Osteocyte (in vitro differentiated cells): ENCODE measurements around the gene PCNT. TPM values are rescaled to one million over a fixed set of nuclear protein-coding genes. Genes with fewer than 3 reads are reported as not detected.

Experiments
- DNase-seq: peaks from one replicate; pipeline ENCODE4 v3.0.0; 2021; ENCODE audit warnings: mixed read lengths; ENCODE audit not compliant: unreplicated experiment; ENCODE audit errors: extremely low spot score
- H3K27ac Mint-ChIP-seq: one replicate; pipeline ENCODE4 v1.8.0; 2021; ENCODE audit warnings: mild to moderate bottlenecking, mixed read lengths; ENCODE audit not compliant: unreplicated experiment
- H3K27me3 Mint-ChIP-seq: one replicate; pipeline ENCODE4 v1.8.0; 2021; ENCODE audit warnings: mixed read lengths; ENCODE audit not compliant: unreplicated experiment
- H3K36me3 Mint-ChIP-seq: one replicate; pipeline ENCODE4 v1.8.0; 2021; ENCODE audit warnings: mixed read lengths; ENCODE audit not compliant: unreplicated experiment
- H3K4me1 Mint-ChIP-seq: one replicate; pipeline ENCODE4 v1.8.0; 2021; ENCODE audit warnings: mixed read lengths; ENCODE audit not compliant: unreplicated experiment
- H3K4me3 Mint-ChIP-seq: one replicate; pipeline ENCODE4 v1.8.0; 2021; ENCODE audit warnings: mild to moderate bottlenecking, moderate library complexity, mixed read lengths; ENCODE audit not compliant: unreplicated experiment
- H3K9me3 Mint-ChIP-seq: one replicate; pipeline ENCODE4 v1.8.0; 2021; ENCODE audit warnings: mixed read lengths; ENCODE audit not compliant: unreplicated experiment
- total RNA-seq: library from RNA; stranded (reverse); gene quantifications from 2 replicates; pipeline ENCODE4 v1.2.1, GENCODE V29; 2021
- TF ChIP-seq, protein P1 (sequence below): fragments of 200-600 bp; sonication (generic); IDR thresholded peaks from 2 replicates; pipeline ENCODE4 v1.5.0; 2021; ENCODE audit warnings: antibody characterized with exemption, mild to moderate bottlenecking, moderate library complexity

Gene PCNT
- total RNA-seq, 1 donor from 2014 or later: 38.9 TPM

DNA sequence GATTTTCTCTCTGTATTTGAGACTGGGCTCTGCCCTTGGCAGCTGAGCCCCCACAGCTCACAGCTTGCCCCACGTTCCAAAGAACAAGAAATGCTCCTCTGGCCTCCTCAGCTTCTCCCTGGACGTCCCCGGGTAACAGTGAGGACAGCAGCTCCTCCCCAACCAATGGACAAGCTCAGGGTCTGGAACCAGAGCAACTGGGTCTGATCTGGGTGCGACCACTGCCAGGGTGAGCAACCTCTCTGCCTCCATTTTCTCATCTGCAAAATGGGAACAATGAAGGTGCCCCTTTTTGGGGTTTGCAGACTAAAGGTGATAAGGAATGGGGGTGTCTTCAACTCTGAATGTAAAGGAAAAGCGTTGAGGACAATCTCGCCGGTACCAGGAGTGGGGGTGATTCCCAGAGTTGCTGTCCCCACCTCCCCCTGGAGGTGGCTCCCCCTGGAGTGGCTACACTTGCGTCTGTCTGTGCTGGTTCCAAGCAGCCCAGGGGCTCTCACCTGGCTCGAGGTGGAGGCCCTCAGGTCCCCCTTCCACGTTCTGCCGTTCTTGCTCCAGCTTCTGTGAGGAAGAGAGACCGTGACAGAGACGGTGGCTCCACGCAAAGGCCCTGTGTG, 7.1 kb upstream of the PCNT start:
- peaks cover 3% of the 10 kb centered on the region for H3K36me3 Mint-ChIP-seq
- peaks cover 14% of the 10 kb centered on the region for H3K4me1 Mint-ChIP-seq
- no peak overlapping the region for H3K27ac Mint-ChIP-seq
- TF ChIP-seq, protein P1, sequence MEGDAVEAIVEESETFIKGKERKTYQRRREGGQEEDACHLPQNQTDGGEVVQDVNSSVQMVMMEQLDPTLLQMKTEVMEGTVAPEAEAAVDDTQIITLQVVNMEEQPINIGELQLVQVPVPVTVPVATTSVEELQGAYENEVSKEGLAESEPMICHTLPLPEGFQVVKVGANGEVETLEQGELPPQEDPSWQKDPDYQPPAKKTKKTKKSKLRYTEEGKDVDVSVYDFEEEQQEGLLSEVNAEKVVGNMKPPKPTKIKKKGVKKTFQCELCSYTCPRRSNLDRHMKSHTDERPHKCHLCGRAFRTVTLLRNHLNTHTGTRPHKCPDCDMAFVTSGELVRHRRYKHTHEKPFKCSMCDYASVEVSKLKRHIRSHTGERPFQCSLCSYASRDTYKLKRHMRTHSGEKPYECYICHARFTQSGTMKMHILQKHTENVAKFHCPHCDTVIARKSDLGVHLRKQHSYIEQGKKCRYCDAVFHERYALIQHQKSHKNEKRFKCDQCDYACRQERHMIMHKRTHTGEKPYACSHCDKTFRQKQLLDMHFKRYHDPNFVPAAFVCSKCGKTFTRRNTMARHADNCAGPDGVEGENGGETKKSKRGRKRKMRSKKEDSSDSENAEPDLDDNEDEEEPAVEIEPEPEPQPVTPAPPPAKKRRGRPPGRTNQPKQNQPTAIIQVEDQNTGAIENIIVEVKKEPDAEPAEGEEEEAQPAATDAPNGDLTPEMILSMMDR: no peak
- no peak overlapping the region for H3K4me3 Mint-ChIP-seq
- no peaks in the 10 kb centered on the region for H3K27me3 Mint-ChIP-seq
- H3K9me3 Mint-ChIP-seq: no peaks in the 10 kb centered on the region
- DNase-seq: no peak

DNA sequence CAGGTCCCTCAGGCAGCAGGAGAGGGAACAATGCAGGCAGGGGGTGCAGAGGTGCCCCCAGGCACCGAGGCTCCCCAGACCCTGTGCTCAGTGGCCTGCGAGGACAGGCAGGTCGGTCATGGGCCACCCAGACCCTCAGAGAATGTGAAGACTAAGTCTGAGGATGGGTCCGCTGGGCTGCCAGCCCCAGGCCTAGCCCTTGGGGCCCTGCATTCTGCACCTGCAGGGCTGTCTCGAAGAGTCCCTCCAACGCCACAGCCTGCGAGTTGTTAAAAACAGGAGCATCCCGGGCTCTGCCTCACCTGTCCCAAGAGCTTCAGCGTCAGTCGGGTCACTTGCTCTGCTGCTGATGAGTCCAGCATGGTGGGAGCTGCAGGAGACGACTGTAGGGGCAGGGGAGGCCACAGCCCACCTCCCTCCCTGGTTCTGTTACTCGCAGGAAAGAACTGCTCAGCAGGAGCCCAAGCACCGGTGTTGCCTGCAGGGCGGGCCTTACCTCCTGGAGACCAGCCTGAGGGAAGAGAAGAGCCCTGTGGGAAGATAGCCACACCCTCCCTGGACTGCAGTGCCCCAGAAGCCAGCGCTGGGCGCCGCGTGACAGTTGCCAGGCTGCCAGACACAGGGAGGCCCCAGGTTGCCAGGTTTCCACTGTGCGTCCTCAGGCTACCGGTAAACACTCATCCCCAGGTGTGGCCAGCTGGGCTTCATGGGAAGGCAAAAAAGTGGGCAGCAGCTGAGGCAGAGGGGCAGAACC, 6.1 kb upstream of the PCNT start:
- DNase-seq: no peak
- Mint-ChIP-seq H3K9me3 (no peaks in the 10 kb centered on the region), H3K4me1 (peaks cover 25% of the 10 kb centered on the region), H3K36me3 (peaks cover under 1% of the 10 kb centered on the region), H3K4me3 (no peak overlapping the region), H3K27ac (no peak overlapping the region), H3K27me3 (no peaks in the 10 kb centered on the region)
- TF ChIP-seq, protein P1: no peak

- Mint-ChIP-seq H3K27me3 (no peaks in the 10 kb centered on the region), H3K36me3 (no peaks in the 10 kb centered on the region), H3K4me3 (no peak overlapping the region), H3K27ac (no peak overlapping the region), H3K9me3 (no peaks in the 10 kb centered on the region), H3K4me1 (peaks cover 28% of the 10 kb centered on the region)
- TF ChIP-seq, protein P1: no peak
- DNase-seq: no peak
Measured at GRCh38 chr21:46318464-46318845, 5.5 kb upstream of the PCNT start.

DNA sequence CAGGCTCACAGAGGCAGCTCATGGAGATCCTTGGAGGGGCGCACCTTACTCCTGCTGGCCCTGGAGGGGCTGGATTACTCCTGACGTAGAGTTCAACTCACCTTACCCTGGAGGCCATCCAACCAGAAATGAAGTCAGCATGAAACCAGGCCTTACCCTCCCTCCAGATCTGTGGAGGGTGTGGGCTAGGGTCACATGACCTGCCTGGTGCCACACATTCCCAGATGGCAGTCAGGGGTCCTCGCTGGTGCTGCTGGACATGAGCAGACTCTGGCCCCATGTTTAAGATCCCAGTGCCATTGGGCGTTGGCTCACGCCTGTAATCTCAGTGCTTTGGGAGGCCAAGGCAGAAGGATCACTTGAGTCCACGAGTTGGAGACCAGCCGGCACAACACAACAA, 4.8 kb upstream of the PCNT start:
- TF ChIP-seq, protein P1: no peak
- H3K9me3 Mint-ChIP-seq: no peaks in the 10 kb centered on the region
- no peak overlapping the region for H3K4me3 Mint-ChIP-seq
- H3K27me3 Mint-ChIP-seq: no peaks in the 10 kb centered on the region
- H3K27ac Mint-ChIP-seq: no peak overlapping the region
- no peak for DNase-seq
- peaks cover 28% of the 10 kb centered on the region for H3K4me1 Mint-ChIP-seq
- no peaks in the 10 kb centered on the region for H3K36me3 Mint-ChIP-seq

GRCh38 chr21:46320331-46320801, 3.6 kb upstream of the PCNT start:
- Mint-ChIP-seq H3K4me3 (no peak overlapping the region), H3K4me1 (peaks cover 30% of the 10 kb centered on the region)
- TF ChIP-seq, protein P1: no peak

More at GRCh38 chr21:46320331-46320801, 3.6 kb upstream of the PCNT start:
- H3K36me3 Mint-ChIP-seq: no peaks in the 10 kb centered on the region
- no peaks in the 10 kb centered on the region for H3K27me3 Mint-ChIP-seq
- H3K27ac Mint-ChIP-seq: no peak overlapping the region
- no peaks in the 10 kb centered on the region for H3K9me3 Mint-ChIP-seq
- DNase-seq: no peak
